Measurements from ENCODE around the gene KIAA0753. TPM values are rescaled to one million over a fixed set of nuclear protein-coding genes. Genes with fewer than 3 reads are reported as not detected.

The KIAA0753 gene
- total RNA-seq, 2 donors from 2014 or later = 6.9 to 13.5 TPM

- Histone ChIP-seq H3K4me1 (peaks cover 44% of the 10 kb centered on the region), H3K27ac (no peak overlapping the region), H3K36me3 (replicated peaks in 1 of 2; ENCODE audit: insufficient read depth in 1 of 2, low read depth in 2 of 2) (no peaks in the 10 kb centered on the region), H3K4me3 (no peak overlapping the region), H3K27me3 (no peaks in the 10 kb centered on the region), H3K9me3 (no peaks in the 10 kb centered on the region)
- intact Hi-C loops (cut with DNase I) = no loop called here
- ATAC-seq (no peak), DNase-seq (no peak)
- 78 to 86% methylated on average over 3 to 4 of the region's 4 CpGs for WGBS, 2 donors
- no peak for TF ChIP-seq POLR2A (IDR thresholded peaks at IDR 0.05)
- TF ChIP-seq CTCF (IDR thresholded peaks at IDR 0.05) = no peak
Observed at GRCh38 chr17:6554342-6554741, 86.2 kb downstream of the KIAA0753 start.

GRCh38 chr17:6551869-6552531 lies 88.5 kb downstream of the KIAA0753 start:
- Histone ChIP-seq H3K4me1 (peaks cover 35% of the 10 kb centered on the region), H3K9me3 (no peaks in the 10 kb centered on the region), H3K4me3 (no peak overlapping the region), H3K27me3 (no peaks in the 10 kb centered on the region), H3K27ac (peak overlapping the region; percentile 22 to 86 (median 62)), H3K36me3 (replicated peaks in 1 of 2; ENCODE audit: insufficient read depth in 1 of 2, low read depth in 2 of 2) (no peaks in the 10 kb centered on the region)
- ATAC-seq (peak; percentile 40), DNase-seq (peak; percentile 35 to 70 (median 59))
- intact Hi-C loops (cut with DNase I) = no loop called here
- 55 to 56% methylated on average over 10 to 11 of the region's 11 CpGs for WGBS, 2 donors
- TF ChIP-seq POLR2A (IDR thresholded peaks at IDR 0.05) = peak in 1 of 3 donors; percentile 26
- no peak for TF ChIP-seq CTCF (IDR thresholded peaks at IDR 0.05)

- Histone ChIP-seq H3K4me1 (peaks cover 30% of the 10 kb centered on the region), H3K27me3 (no peaks in the 10 kb centered on the region), H3K27ac (peak overlapping the region in 2 of 4 donors; percentile 73 to 86), H3K4me3 (no peak overlapping the region), H3K36me3 (replicated peaks in 1 of 2; ENCODE audit: insufficient read depth in 1 of 2, low read depth in 2 of 2) (no peaks in the 10 kb centered on the region), H3K9me3 (no peaks in the 10 kb centered on the region)
- 72 to 82% methylated on average over 3 to 5 of the region's 5 CpGs for WGBS, 2 donors
- intact Hi-C loops (cut with DNase I) = no loop called here
- no peak for ATAC-seq
- no peak for TF ChIP-seq POLR2A (IDR thresholded peaks at IDR 0.05)
- no peak for TF ChIP-seq CTCF (IDR thresholded peaks at IDR 0.05)
- DNase-seq = no peak
Observed at GRCh38 chr17:6551356-6551755, 89.2 kb downstream of the KIAA0753 start.

- no peaks in the 10 kb centered on the region for H3K36me3 ChIP-seq (replicated peaks in 1 of 2; ENCODE audit: insufficient read depth in 1 of 2, low read depth in 2 of 2)
- H3K9me3 ChIP-seq = no peaks in the 10 kb centered on the region
- DNase-seq (no peak), ATAC-seq (no peak)
- no peak overlapping the region for H3K4me3 ChIP-seq
- TF ChIP-seq CTCF (IDR thresholded peaks at IDR 0.05) = no peak
- TF ChIP-seq POLR2A (IDR thresholded peaks at IDR 0.05) = no peak
- peaks cover 15% of the 10 kb centered on the region for H3K4me1 ChIP-seq
- intact Hi-C loops (cut with DNase I) = no loop called here
- no peaks in the 10 kb centered on the region for H3K27me3 ChIP-seq
- WGBS, 2 donors = 64% methylated on average over 6 to 9 of the region's 9 CpGs
- H3K27ac ChIP-seq = no peak overlapping the region
Observed at GRCh38 chr17:6549384-6550036, 91.0 kb downstream of the KIAA0753 start.
